ENCODE data around the gene PDC.

The PDC gene

GRCh38 chr1:186461014-186461413, at the start of gene PDC:
Gene PDC (minus strand): TSS chr1:186461114. CDS start chr1:186449459, 11,655 bp downstream.
- no peak for DNase-seq

GRCh38 chr1:186503190-186503589, 42.3 kb upstream of the PDC start:
- no peak for DNase-seq

- no peak for DNase-seq
Observed at GRCh38 chr1:186502087-186502486, 41.2 kb upstream of the PDC start.

- no peak for DNase-seq
Observed at GRCh38 chr1:186500804-186501203, 39.9 kb upstream of the PDC start.

- no peak for DNase-seq
Observed at GRCh38 chr1:186499571-186499970, 38.7 kb upstream of the PDC start.

- no peak for DNase-seq
Observed at GRCh38 chr1:186498695-186499389, 37.9 kb upstream of the PDC start.

GRCh38 chr1:186498071-186498470, 37.2 kb upstream of the PDC start:
- no peak for DNase-seq

- DNase-seq, result no peak
Observed at GRCh38 chr1:186497651-186498050, 36.7 kb upstream of the PDC start.

GRCh38 chr1:186496171-186496851, 35.4 kb upstream of the PDC start:
- no peak for DNase-seq

GRCh38 chr1:186494832-186495271, 33.9 kb upstream of the PDC start:
- DNase-seq, result no peak

- DNase-seq, result no peak
Observed at GRCh38 chr1:186492531-186493291, 31.8 kb upstream of the PDC start.

- no peak for DNase-seq
Observed at GRCh38 chr1:186491336-186491735, 30.4 kb upstream of the PDC start.

GRCh38 chr1:186487163-186487562, 26.2 kb upstream of the PDC start:
- DNase-seq, result no peak

- no peak for DNase-seq
Observed at GRCh38 chr1:186486061-186486460, 25.1 kb upstream of the PDC start.

GRCh38 chr1:186483561-186483960, 22.6 kb upstream of the PDC start:
- no peak for DNase-seq

- DNase-seq, result peak; percentile 27
Observed at GRCh38 chr1:186482661-186483255, 21.8 kb upstream of the PDC start.

GRCh38 chr1:186481303-186481888, 20.5 kb upstream of the PDC start:
- no peak for DNase-seq

GRCh38 chr1:186479162-186479561, 18.2 kb upstream of the PDC start:
- DNase-seq, result no peak

GRCh38 chr1:186476264-186477040, 15.5 kb upstream of the PDC start:
- no peak for DNase-seq

GRCh38 chr1:186474208-186474607, 13.3 kb upstream of the PDC start:
- no peak for DNase-seq

GRCh38 chr1:186473047-186473446, 12.1 kb upstream of the PDC start:
- DNase-seq, result no peak

- no peak for DNase-seq
Observed at GRCh38 chr1:186465946-186466345, 5.0 kb upstream of the PDC start.
